CD4-positive, alpha-beta T cell treated with Interleukin-4 for 4 hours (primary cell): ENCODE measurements around the gene EID2B.

ENCODE experiments used
- DNase-seq: peaks from one replicate; pipeline ENCODE4 v3.0.0-alpha.2; 2020

EID2B gene

GRCh38 chr19:39525205-39525604 lies 7.4 kb downstream of the EID2B start:
- no peak for DNase-seq

- DNase-seq, result peak; percentile 6
These were observed 8.2 kb downstream of the EID2B start for GRCh38 chr19:39524495-39524894.

- DNase-seq, result no peak
These were observed 11.8 kb downstream of the EID2B start for GRCh38 chr19:39520541-39521484.

GRCh38 chr19:39518975-39519374 lies 13.7 kb downstream of the EID2B start:
- DNase-seq, result no peak

GRCh38 chr19:39518458-39518857 lies 14.2 kb downstream of the EID2B start:
- no peak for DNase-seq

GRCh38 chr19:39517432-39517831 lies 15.2 kb downstream of the EID2B start:
- no peak for DNase-seq

- no peak for DNase-seq
These were observed 16.4 kb downstream of the EID2B start for GRCh38 chr19:39516270-39516669.

- DNase-seq, result no peak
These were observed 17.0 kb downstream of the EID2B start for GRCh38 chr19:39515551-39516191.

- DNase-seq, result no peak
These were observed 17.7 kb downstream of the EID2B start, which contains the start of gene SELENOV for GRCh38 chr19:39514840-39515550. TSS of gene SELENOV (plus strand) at chr19:39515139. CDS start at chr19:39515213, 74 bp downstream.

- no peak for DNase-seq
These were observed 19.7 kb downstream of the EID2B start for GRCh38 chr19:39512988-39513387.

GRCh38 chr19:39509233-39509632 lies 23.4 kb downstream of the EID2B start:
- no peak for DNase-seq

- DNase-seq, result no peak
These were observed 24.0 kb downstream of the EID2B start for GRCh38 chr19:39508629-39509028.

GRCh38 chr19:39507715-39508364 lies 24.8 kb downstream of the EID2B start:
- no peak for DNase-seq

- peak; percentile 27 for DNase-seq
These were observed 25.5 kb downstream of the EID2B start for GRCh38 chr19:39506944-39507714.

GRCh38 chr19:39506598-39506943 lies 26.1 kb downstream of the EID2B start:
- no peak for DNase-seq

GRCh38 chr19:39502640-39503417 lies 29.8 kb downstream of the EID2B start:
- DNase-seq, result peak; percentile 65

- DNase-seq, result no peak
These were observed 31.3 kb downstream of the EID2B start for GRCh38 chr19:39501340-39501739.

- no peak for DNase-seq
These were observed 32.1 kb downstream of the EID2B start for GRCh38 chr19:39500543-39500942.

GRCh38 chr19:39499932-39500331 lies 32.7 kb downstream of the EID2B start:
- DNase-seq, result no peak

GRCh38 chr19:39498798-39499642 lies 33.6 kb downstream of the EID2B start, which contains the start of gene DLL3:
TSS of gene DLL3 (plus strand) at chr19:39498947. CDS start at chr19:39498975, 28 bp downstream.
- DNase-seq, result no peak
